GM19193 (cell line): ENCODE data around the gene EMC10.

ENCODE experiments used
- POLR2A ChIP-seq: IDR thresholded peaks from 4 replicates; pipeline ENCODE4 v1.6.1; 2011; ENCODE audit not compliant: insufficient read depth, insufficient read length; ENCODE audit errors: extremely low read depth

The EMC10 gene

DNA sequence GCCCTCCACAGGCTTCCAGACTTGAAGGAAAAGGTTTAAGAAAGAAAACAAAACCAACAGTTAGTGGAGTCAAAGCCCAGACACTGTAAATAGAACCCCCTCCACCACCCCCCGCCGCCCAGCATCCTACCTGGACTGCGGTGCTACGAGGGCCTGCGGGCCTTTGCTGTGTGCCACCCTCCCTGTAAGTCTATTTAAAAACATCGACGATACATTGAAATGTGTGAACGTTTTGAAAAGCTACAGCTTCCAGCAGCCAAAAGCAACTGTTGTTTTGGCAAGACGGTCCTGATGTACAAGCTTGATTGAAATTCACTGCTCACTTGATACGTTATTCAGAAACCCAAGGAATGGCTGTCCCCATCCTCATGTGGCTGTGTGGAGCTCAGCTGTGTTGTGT lies 6.6 kb downstream of the EMC10 start:
- no peak for TF ChIP-seq POLR2A

DNA sequence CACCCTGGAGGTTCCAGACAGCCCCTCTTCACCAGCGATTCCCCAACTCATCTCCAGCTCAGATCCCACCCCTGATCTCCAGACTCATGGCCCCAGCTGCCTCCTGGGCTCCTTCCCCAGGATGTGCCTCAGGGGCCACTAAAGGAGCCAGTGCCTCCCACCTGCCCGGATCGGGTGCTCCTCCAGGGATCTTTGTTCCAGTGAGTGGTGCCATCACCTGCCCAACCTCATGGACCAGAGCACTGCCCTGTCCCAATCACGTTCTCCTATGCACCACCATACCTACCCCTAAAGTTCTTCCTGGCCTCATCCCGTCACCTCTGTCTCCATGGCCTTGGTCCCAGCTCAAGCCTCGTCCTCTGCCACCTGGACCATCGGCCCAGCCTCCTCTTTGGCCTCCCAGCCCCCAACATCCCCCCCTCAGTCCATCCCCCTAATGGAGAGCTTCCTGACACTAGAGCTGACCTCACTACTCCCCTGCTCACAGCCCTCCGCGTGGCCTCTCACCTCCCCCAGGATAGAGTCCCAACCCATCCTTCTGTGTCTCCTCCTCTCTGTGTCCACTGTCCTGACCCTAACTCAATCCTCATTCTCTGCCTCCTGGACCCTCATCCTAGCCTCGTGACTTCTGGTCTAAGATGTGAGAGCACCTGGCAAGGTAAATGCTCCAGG lies 9.1 kb downstream of the EMC10 start:
- no peak for TF ChIP-seq POLR2A

- TF ChIP-seq POLR2A: no peak
Observed at GRCh38 chr19:50486823-50487515, 10.7 kb downstream of the EMC10 start.

- TF ChIP-seq POLR2A: no peak
Observed at GRCh38 chr19:50488389-50489194, 12.3 kb downstream of the EMC10 start.

DNA sequence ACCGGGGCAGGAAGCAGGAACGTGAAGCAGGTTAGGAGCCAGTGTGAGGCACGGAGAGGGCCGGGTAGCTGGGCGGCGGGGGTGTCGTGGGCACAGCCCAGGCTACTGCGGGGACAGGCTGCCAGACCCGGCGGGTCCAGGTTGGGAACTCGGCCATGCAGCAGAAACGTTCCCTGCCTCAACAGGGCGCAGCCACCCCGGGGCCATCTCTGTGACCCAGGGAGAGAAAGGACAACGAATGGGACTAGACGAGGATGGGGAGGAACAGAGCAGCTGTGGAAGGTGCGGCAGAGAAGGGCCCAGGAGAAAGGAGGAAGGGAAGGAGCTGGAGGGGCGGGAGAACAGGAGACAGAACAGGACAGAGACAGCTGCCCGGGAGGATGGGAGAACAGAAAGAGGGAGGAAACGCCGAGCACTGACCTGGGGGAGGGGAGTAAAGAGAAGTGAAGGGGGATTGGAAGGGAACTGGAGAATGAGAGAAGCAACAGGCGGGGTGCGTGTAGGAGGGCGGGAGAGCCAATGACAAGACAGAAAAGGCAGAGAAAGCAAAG lies 13.2 kb downstream of the EMC10 start:
- TF ChIP-seq POLR2A: no peak

DNA sequence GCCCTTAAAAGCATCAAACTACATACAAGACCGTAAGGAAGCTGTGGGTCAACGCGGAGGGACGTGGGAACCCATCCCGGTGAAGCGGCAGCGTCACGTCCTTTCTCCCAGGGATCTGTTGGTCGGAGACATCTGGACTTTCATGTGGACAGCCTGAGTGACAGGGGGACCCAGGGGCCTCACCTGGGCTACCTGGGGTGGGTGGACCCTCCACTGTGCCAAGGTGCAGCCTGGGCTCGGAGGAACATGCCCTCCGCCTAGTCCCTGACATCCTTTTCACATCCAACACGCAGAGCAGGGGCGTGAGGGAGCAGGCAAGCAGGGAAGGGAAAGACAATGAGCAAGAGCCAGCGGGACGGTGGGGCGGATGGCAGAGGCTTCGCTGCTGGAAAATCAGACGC lies 14.1 kb downstream of the EMC10 start:
- TF ChIP-seq POLR2A: no peak

- no peak for TF ChIP-seq POLR2A
Observed at GRCh38 chr19:50490991-50491472, 14.7 kb downstream of the EMC10 start.

DNA sequence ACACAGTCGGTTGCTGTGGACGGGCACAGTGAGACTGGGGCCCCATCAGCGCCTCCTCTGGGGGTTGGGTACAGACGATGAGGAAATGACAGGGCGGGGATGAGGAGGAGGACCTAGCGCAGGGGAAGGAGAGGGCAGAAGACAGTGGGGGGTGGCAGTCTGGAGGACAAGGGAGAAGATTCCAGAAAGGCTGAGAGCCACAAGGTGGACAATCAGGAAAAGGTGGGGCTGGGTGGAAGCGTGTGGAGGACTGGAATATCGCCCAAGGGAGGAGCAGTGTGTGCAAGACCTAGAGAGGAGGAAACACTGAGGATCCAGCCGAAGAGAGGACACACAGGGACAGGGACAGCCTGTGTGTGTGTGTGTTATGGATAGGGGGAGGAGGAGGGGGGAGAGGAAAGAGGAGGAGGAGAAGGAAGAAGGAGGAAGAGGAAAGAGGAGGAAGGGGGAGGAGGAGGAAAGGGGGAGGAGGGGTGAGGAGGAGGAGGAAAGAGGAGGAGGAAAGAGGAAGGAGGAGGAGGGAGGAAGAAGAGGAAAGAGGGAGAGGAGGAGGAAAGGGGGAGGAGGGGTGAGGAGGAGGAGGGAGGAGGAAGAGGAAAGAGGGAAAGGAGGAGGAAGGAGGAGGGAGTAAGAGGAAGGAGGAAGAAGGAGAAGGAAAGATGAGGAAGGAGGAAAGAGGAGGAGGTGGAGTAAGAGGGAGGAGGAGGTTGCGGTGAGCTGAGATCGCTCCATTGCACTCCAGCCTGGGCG lies 16.2 kb downstream of the EMC10 start:
- TF ChIP-seq POLR2A: no peak

GRCh38 chr19:50493171-50493570 lies 16.9 kb downstream of the EMC10 start:
- no peak for TF ChIP-seq POLR2A

DNA sequence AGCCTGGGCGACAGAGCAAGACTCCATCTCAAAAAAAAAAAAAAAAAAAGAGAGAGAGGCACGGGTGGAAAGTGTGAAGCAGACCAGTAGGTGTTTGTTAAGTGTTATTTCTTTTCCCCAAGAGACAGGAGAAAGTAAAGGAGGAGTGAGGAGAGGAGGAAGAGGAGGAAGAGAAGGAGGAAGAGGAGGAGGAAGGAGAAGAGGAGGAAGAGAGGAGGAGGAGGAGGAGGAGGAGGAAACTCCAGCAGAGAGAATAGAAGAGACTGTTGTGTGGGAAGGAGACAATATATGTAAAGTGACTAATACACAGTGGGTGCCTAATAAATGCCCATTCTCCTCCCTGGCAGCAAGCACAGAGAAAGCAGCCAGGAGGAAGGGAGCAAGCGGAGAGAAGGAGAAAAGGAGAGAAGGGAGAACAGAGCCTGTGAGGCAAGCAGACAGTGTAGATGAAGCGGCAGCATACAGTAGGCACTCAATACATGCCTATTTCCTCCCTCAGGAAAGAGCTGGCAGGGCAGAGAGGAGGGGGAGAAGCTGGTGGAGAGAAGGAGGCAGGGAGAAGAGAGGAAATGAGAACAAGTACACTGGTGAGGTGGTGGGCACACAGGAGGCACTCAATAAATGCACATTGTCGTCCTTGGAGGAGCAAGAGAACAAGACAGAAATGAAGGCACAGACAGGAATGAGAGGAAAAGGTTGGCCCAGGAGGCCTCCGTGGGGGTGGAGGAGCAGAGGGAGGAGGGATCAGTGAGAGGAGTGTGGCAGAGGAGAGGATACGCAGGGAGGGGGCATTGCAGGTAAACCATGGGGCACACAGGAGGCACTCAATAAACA lies 18.1 kb downstream of the EMC10 start:
- TF ChIP-seq POLR2A: no peak

DNA sequence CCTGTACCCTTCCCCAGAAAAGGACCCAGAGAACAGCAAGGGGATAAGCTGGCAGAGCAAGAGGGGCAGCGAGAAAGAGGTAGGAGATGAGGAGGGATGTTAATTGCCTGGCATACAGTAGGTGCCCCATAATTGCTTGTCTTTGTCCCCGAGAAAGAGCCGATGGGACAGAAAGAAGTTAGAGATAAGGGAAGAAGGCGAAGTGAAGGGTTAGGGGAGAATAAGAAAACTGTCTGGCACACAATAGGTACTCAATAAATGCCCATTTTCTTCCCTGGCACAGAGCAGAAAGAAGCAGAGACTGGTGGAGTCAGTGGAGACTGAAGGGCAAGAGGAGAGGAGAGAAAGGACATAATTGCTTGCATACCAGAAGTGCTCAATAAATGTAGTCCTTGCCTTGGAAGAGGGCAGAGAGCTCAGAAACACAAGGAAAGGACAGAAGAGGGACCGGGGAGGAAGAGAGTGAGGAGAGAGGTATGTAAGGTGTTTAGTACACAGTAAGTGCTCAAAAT lies 18.8 kb downstream of the EMC10 start:
- no peak for TF ChIP-seq POLR2A

DNA sequence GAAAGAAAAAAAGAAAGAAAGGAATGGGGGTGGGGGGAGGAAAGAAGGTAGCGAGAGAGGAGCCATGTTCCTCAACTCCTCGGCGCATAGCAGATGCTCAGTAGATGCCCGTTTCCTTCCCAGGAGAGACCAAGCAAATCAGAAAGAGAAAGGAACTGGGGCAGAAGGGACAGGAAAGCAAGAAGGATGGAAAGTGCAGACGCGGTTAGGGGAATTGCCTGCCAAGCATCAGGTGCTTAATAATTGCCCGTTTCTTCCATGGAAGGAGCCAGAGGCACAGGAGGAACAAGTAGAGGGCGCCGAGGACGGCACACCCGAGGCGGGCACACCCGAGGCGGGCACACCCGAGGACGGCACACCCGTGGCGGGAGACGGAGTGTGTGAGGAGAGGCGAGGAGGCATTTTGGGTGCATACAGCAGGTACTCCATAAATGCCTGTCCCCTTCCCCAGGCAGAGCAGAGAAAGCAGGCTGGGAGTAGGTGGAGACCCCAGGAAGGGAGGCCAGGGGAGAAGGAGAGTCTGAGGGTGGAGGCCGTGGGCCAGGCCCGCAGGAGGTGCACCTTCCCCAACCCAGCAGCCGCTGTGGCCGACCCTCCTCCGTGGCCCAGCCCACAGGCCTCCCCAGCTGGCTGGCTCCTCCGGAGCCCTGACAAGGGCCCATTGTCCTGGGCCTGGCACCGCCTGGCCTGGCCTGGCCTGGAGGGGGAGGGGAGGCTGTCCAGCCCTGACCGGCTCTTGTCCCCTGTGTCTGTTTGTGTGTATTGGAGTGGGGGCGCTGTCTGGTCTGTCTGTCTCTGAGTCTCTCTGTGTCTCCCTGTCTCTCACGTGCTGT lies 20.1 kb downstream of the EMC10 start:
- no peak for TF ChIP-seq POLR2A

DNA sequence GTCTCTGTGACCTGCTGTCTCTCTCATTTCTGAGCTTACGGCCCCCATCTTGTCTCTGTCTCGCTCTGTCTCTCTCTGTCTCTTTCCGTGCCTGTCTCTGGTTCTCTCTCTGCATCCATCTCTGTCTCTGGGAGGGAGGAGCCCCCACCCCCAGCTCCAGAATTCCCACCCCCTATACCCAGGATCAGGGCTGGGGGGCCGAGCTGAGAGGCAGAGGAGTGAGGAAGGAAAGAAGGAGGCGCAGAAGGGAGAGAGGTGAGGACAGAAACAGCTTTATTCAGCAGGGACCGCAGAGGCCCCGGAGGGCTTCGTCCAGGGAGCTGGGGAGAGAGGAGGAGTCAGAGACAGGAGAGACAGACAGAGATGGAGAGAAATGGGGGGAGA lies 20.7 kb downstream of the EMC10 start:
- TF ChIP-seq POLR2A: no peak
